K562 (cell line): Measurements from ENCODE around the gene HCN3. TPM values are rescaled to one million over a fixed set of nuclear protein-coding genes. Genes with fewer than 3 reads are reported as not detected.

Experiments used
- CHCHD3 ChIP-seq: fragments of 250-450 bp; sonication (Bioruptor Pico); IDR thresholded peaks from 2 replicates; pipeline ENCODE4 v2.1.2; 2022; ENCODE audit warnings: mild to moderate bottlenecking
- CTBP1 ChIP-seq: fragments of 450-650 bp; IDR thresholded peaks from 2 replicates; pipeline ENCODE4 v1.6.1; 2016; ENCODE audit warnings: borderline replicate concordance
- CXXC5 ChIP-seq: fragments of 250-450 bp; sonication (Bioruptor Pico); IDR thresholded peaks from 2 replicates; pipeline ENCODE4 v1.8.0; 2022; ENCODE audit warnings: inconsistent platforms, mild to moderate bottlenecking, moderate library complexity
- E2F8 ChIP-seq: fragments of 450-650 bp; IDR thresholded peaks from 2 replicates; pipeline ENCODE4 v1.7.1; 2018; ENCODE audit warnings: mild to moderate bottlenecking, low read depth; ENCODE audit not compliant: partially characterized antibody
- FOXM1 ChIP-seq, 2 experiments: fragments of 450-650 bp in 1 of 2; sonication (generic) in 1 of 2; formaldehyde crosslinking in 1 of 2; IDR thresholded peaks; 2 replicates each; pipeline versions ENCODE4 v1.6.1 to v1.9.0; 2017 to 2022; ENCODE audit warnings: low read depth in 2 of 2, mild to moderate bottlenecking in 2 of 2, missing genetic modification reagents in 1 of 2, moderate library complexity in 1 of 2
- FOXP1 ChIP-seq: sonication (generic); formaldehyde crosslinking; IDR thresholded peaks from 2 replicates; pipeline ENCODE4 v1.8.0; 2022; ENCODE audit warnings: mild to moderate bottlenecking, missing genetic modification reagents
- HNRNPLL ChIP-seq: fragments of 200-400 bp; formaldehyde crosslinking; IDR thresholded peaks from 2 replicates; pipeline ENCODE4 v1.6.1; 2017; ENCODE audit warnings: low read length, low read depth, mild to moderate bottlenecking; ENCODE audit not compliant: poor library complexity, severe bottlenecking
- JUND ChIP-seq, 2 experiments: IDR thresholded peaks; 2 replicates in 1 of 2; 3 replicates in 1 of 2; pipeline ENCODE4 v1.6.1; 2011; ENCODE audit warnings: borderline replicate concordance in 2 of 2, low read depth in 2 of 2, low read length in 2 of 2, improper control_type of control experiment in 1 of 2, missing biosample characterization in 1 of 2, missing genetic modification characterization in 1 of 2, missing genetic modification reagents in 1 of 2
- KDM2B ChIP-seq: fragments of 250-450 bp; sonication (Bioruptor Pico); IDR thresholded peaks from 2 replicates; pipeline ENCODE4 v1.8.0; 2021; ENCODE audit warnings: mild to moderate bottlenecking, moderate library complexity
- MBD2 ChIP-seq: sonication (generic); IDR thresholded peaks from 2 replicates; pipeline ENCODE4 v1.6.1; 2016; ENCODE audit warnings: low read depth, borderline replicate concordance
- MTA3 ChIP-seq: fragments of 450-650 bp; formaldehyde crosslinking; IDR thresholded peaks from 2 replicates; pipeline ENCODE4 v1.6.1; 2017; ENCODE audit warnings: mild to moderate bottlenecking, borderline replicate concordance
- MXD1 ChIP-seq: fragments of 250-450 bp; sonication (Bioruptor Pico); IDR thresholded peaks from 2 replicates; pipeline ENCODE4 v1.8.0; 2021; ENCODE audit warnings: borderline replicate concordance, mild to moderate bottlenecking, moderate library complexity; ENCODE audit not compliant: poor library complexity, severe bottlenecking
- MYC ChIP-seq, 2 experiments: fragments of 250-450 bp in 1 of 2; sonication (Bioruptor Pico) in 1 of 2; IDR thresholded peaks; 2 replicates each; pipeline versions ENCODE4 v1.5.1 to v1.6.1; 2012 to 2021; ENCODE audit warnings: low read depth in 2 of 2, borderline replicate concordance in 1 of 2, improper control_type of control experiment in 1 of 2, low read length in 1 of 2, mild to moderate bottlenecking in 1 of 2, moderate library complexity in 1 of 2
- PHF8 ChIP-seq: fragments of 200-600 bp; sonication (generic); IDR thresholded peaks from 2 replicates; pipeline ENCODE4 v1.6.1; 2012; ENCODE audit warnings: mixed run types, mild to moderate bottlenecking, inconsistent platforms, low read length, moderate library complexity, borderline replicate concordance
- PPARD ChIP-seq: fragments of 250-450 bp; sonication (Bioruptor Pico); IDR thresholded peaks from 2 replicates; pipeline ENCODE4 v1.8.0; 2022; ENCODE audit warnings: inconsistent platforms, mild to moderate bottlenecking, moderate library complexity
- SOX6 ChIP-seq: fragments of 450-650 bp; IDR thresholded peaks from 2 replicates; pipeline ENCODE4 v1.6.1; 2014; ENCODE audit warnings: mild to moderate bottlenecking
- SP1 ChIP-seq: sonication (generic); formaldehyde crosslinking; IDR thresholded peaks from 2 replicates; pipeline ENCODE4 v1.8.1; 2022; ENCODE audit warnings: mild to moderate bottlenecking, missing genetic modification reagents
- STAT6 ChIP-seq: sonication (generic); formaldehyde crosslinking; IDR thresholded peaks from 2 replicates; pipeline ENCODE4 v1.8.1; 2023; ENCODE audit warnings: mild to moderate bottlenecking, missing genetic modification reagents
- ZNF121 ChIP-seq: sonication (generic); formaldehyde crosslinking; conservative IDR thresholded peaks from 2 replicates; pipeline ENCODE4 v1.8.0; 2022; ENCODE audit warnings: missing genetic modification reagents
- ZNF184 ChIP-seq: sonication (generic); formaldehyde crosslinking; IDR thresholded peaks from 2 replicates; pipeline ENCODE4 v1.5.0; 2020; ENCODE audit warnings: missing genetic modification reagents
- polyA plus RNA-seq, 8 experiments: library from polyadenylated mRNA; depleted of rRNA in 4 of 8; stranded (reverse) in 5 of 8; unstranded in 3 of 8; fragments of >200 nt; fragmentation: Nextera tagmentation in 2 of 8; fragmentation: Illumina TruSeq in 1 of 8; extraction: Ambion mirVana in 2 of 8; extraction: Trizol in 1 of 8; gene quantifications; 2 replicates each; pipeline versions ENCODE4 v1.2.1 to v1.2.3, GENCODE V29; 2011 to 2014; ENCODE audit warnings: inconsistent platforms in 1 of 8, missing spikeins in 1 of 8
- total RNA-seq, 7 experiments: library from RNA; depleted of rRNA in 6 of 7; stranded (reverse); fragments of >200 nt in 6 of 7; fragmentation: Illumina TruSeq in 2 of 7; extraction: Trizol in 2 of 7; gene quantifications; 2 replicates each; pipeline versions ENCODE4 v1.2.1 to v1.2.3, GENCODE V29; 2011 to 2021; ENCODE audit warnings: low replicate concordance in 1 of 7

HCN3 gene
- total and polyA plus RNA-seq, 9 of the 15 experiments (the other 6 are each of a cell fraction or from before 2014, with no cell fraction given), result 0.91 to 9.7 (median 3.9) TPM

GRCh38 chr1:155277070-155277901 is at the start of gene HCN3 (continued):
- TF ChIP-seq JUND (IDR thresholded peaks at IDR 0.05; ENCODE audit: borderline replicate concordance, low read depth, low read length) (peak; percentile 36; the same call in 1 of the 2 replicates), JUND (tag; IDR thresholded peaks at IDR 0.05; ENCODE audit: borderline replicate concordance, low read depth, low read length) (no peak; the same call in 2 of the 3 replicates), ZNF184 (CRISPR knock-in tag) (no peak), CTBP1 (peak; percentile 82), SOX6 (peak; percentile 46; the same call in 1 of the 2 replicates), MTA3 (peak; percentile 65; the same call in 1 of the 2 replicates), MYC (IDR thresholded peaks at IDR 0.05; ENCODE audit: low read depth, low read length) (peak; percentile 75; the same call in 1 of the 2 replicates), MYC (CRISPR knock-in tag; IDR thresholded peaks at IDR 0.05; ENCODE audit: borderline replicate concordance, low read depth) (no peak), FOXP1 (CRISPR knock-in tag) (0 out of 2 replicates have a peak, but pooled peaks have one; percentile 46), FOXM1 (IDR thresholded peaks at IDR 0.05; ENCODE audit: low read depth) (no peak), FOXM1 (CRISPR knock-in tag; IDR thresholded peaks at IDR 0.05; ENCODE audit: low read depth) (no peak), CHCHD3 (CRISPR knock-in tag) (no peak), PPARD (CRISPR knock-in tag) (no peak), CXXC5 (CRISPR knock-in tag) (peak; percentile 83), HNRNPLL (peak; percentile 69), SP1 (CRISPR knock-in tag) (peak; percentile 72), MBD2 (no peak), KDM2B (CRISPR knock-in tag) (0 out of 2 replicates have a peak, but pooled peaks have one; percentile 26), E2F8 (peak; percentile 100), ZNF121 (no peak), MXD1 (CRISPR knock-in tag) (no peak), PHF8 (peak; percentile 46; the same call in 1 of the 2 replicates), STAT6 (CRISPR knock-in tag) (0 out of 2 replicates have a peak, but pooled peaks have one; percentile 18)
